IMR-90 (cell line): ENCODE results near the gene HMOX1. TPM values are rescaled to one million over a fixed set of nuclear protein-coding genes. Genes with fewer than 3 reads are reported as not detected.

Experiments
- ATAC-seq: fragments of 200-7000 bp; cut with Tn5 transposase; 2 replicates; pipeline ENCODE4 v1.9.1; 2020; ENCODE audit warnings: low read depth, mild to moderate bottlenecking, moderate library complexity
- BruUV-seq: library from RNA; stranded (reverse); fragments of 400-500 nt; replicated peaks from 2 replicates; lab custom pipeline; 2021; lab: Mats Ljungman, UMichigan
- CTCF ChIA-PET: fragments of 300-600 bp; formaldehyde crosslinking; extraction: SDS; loops from one replicate; lab custom pipeline; 2021; ENCODE audit warnings: antibody characterized with exemption; lab: Yijun Ruan, JAX
- POLR2A ChIA-PET: fragments of 300-600 bp; sonication (Branson Sonifier 250); formaldehyde crosslinking; loops from one replicate; lab custom pipeline; 2022; ENCODE audit warnings: antibody characterized with exemption; ENCODE audit not compliant: unreplicated experiment; lab: Charles Lee
- DNase-seq: peaks from one replicate; pipeline ENCODE4 v3.0.0; 2013
- H2AFZ ChIP-seq: replicated peaks from 2 replicates; pipeline ENCODE3; 2013; ENCODE audit warnings: low read length, mild to moderate bottlenecking; ENCODE audit not compliant: poor library complexity
- H2AK5ac ChIP-seq: 2 replicates; pipeline ENCODE4 v1.6.1; 2013; ENCODE audit warnings: low read depth, low read length, inconsistent platforms
- H2AK9ac ChIP-seq: replicated peaks from 2 replicates; pipeline ENCODE3; 2013; ENCODE audit warnings: mild to moderate bottlenecking, low read depth, low read length, moderate library complexity; ENCODE audit not compliant: poor library complexity
- H2BK120ac ChIP-seq: 2 replicates; pipeline ENCODE4 v1.6.1; 2013; ENCODE audit warnings: low read depth, low read length, inconsistent platforms
- H2BK15ac ChIP-seq: 3 replicates; pipeline ENCODE4 v1.6.1; 2013; ENCODE audit warnings: low read depth, low read length, inconsistent platforms
- H2BK20ac ChIP-seq: 2 replicates; pipeline ENCODE4 v1.6.1; 2013; ENCODE audit warnings: low read depth, mild to moderate bottlenecking, inconsistent platforms, low read length, moderate library complexity
- H2BK5ac ChIP-seq: 2 replicates; pipeline ENCODE4 v1.6.1; 2013; ENCODE audit warnings: mild to moderate bottlenecking, low read depth, low read length, inconsistent platforms; ENCODE audit not compliant: poor library complexity, severe bottlenecking
- H3K14ac ChIP-seq: replicated peaks from 2 replicates; pipeline ENCODE4 v1.6.1; 2013; ENCODE audit warnings: low read depth, low read length, inconsistent platforms
- H3K18ac ChIP-seq: 2 replicates; pipeline ENCODE4 v1.6.1; 2013; ENCODE audit warnings: low read depth, low read length, control low read depth
- H3K23ac ChIP-seq: 2 replicates; pipeline ENCODE4 v1.6.1; 2013; ENCODE audit warnings: low read depth, low read length, inconsistent platforms
- H3K27ac ChIP-seq: 2 replicates; pipeline ENCODE4 v1.5.1; 2013; ENCODE audit warnings: mild to moderate bottlenecking, control low read depth, low read length; ENCODE audit not compliant: insufficient read depth
- H3K27me3 ChIP-seq: 2 replicates; pipeline ENCODE4 v1.6.1; 2013; ENCODE audit warnings: low read length; ENCODE audit not compliant: control insufficient read depth, insufficient read depth
- H3K36me3 ChIP-seq: 2 replicates; pipeline ENCODE4 v1.6.1; 2013; ENCODE audit warnings: low read length, mixed read lengths; ENCODE audit not compliant: control insufficient read depth, insufficient read depth
- H3K4ac ChIP-seq: 2 replicates; pipeline ENCODE4 v1.6.1; 2013; ENCODE audit warnings: low read depth, low read length, inconsistent platforms
- H3K4me1 ChIP-seq: 2 replicates; pipeline ENCODE4 v1.6.1; 2013; ENCODE audit warnings: low read length, mixed read lengths; ENCODE audit not compliant: control insufficient read depth, insufficient read depth
- H3K4me2 ChIP-seq: 2 replicates; pipeline ENCODE4 v1.6.1; 2013; ENCODE audit warnings: low read depth, mild to moderate bottlenecking, control low read depth, low read length, moderate library complexity
- H3K4me3 ChIP-seq: 2 replicates; pipeline ENCODE4 v1.5.1; 2013; ENCODE audit warnings: low read depth, mild to moderate bottlenecking, control low read depth, low read length, moderate library complexity; ENCODE audit not compliant: insufficient read depth
- H3K56ac ChIP-seq: 2 replicates; pipeline ENCODE4 v1.6.1; 2013; ENCODE audit warnings: low read length, inconsistent platforms; ENCODE audit not compliant: insufficient read depth; ENCODE audit errors: extremely low read depth
- H3K79me1 ChIP-seq, 2 experiments: 2 replicates each; pipeline ENCODE4 v1.6.1; 2013; ENCODE audit warnings: low read length in 2 of 2, inconsistent platforms in 1 of 2, low read depth in 1 of 2
- H3K9ac ChIP-seq: 2 replicates; pipeline ENCODE4 v1.6.1; 2013; ENCODE audit warnings: low read depth, low read length, control low read depth
- H3K9me1 ChIP-seq: 2 replicates; pipeline ENCODE4 v1.6.1; 2013; ENCODE audit warnings: low read length, inconsistent platforms; ENCODE audit not compliant: insufficient read depth
- H3K9me3 ChIP-seq: 2 replicates; pipeline ENCODE4 v1.6.1; 2013; ENCODE audit warnings: low read length; ENCODE audit not compliant: control insufficient read depth, insufficient read depth
- H4K20me1 ChIP-seq: 2 replicates; pipeline ENCODE4 v1.6.1; 2013; ENCODE audit warnings: low read length, inconsistent platforms; ENCODE audit not compliant: insufficient read depth
- H4K5ac ChIP-seq: 2 replicates; pipeline ENCODE4 v1.6.1; 2013; ENCODE audit warnings: mild to moderate bottlenecking, low read depth, low read length, control low read depth
- H4K8ac ChIP-seq, 2 experiments: 2 replicates each; pipeline ENCODE4 v1.6.1; 2013; ENCODE audit warnings: low read depth in 2 of 2, low read length in 2 of 2, control low read depth in 1 of 2, inconsistent platforms in 1 of 2
- H4K91ac ChIP-seq: 2 replicates; pipeline ENCODE4 v1.6.1; 2013; ENCODE audit warnings: low read depth, low read length, inconsistent platforms; ENCODE audit not compliant: insufficient read depth
- BHLHE40 ChIP-seq: fragments of 150-350 bp; IDR thresholded peaks from 2 replicates; pipeline ENCODE4 v1.6.1; 2016; ENCODE audit warnings: mild to moderate bottlenecking, low read depth, low read length
- FOS ChIP-seq: fragments of 150-350 bp; IDR thresholded peaks from 2 replicates; pipeline ENCODE4 v1.6.1; 2016; ENCODE audit warnings: low read depth, low read length
- MAZ ChIP-seq: IDR thresholded peaks from 2 replicates; pipeline ENCODE4 v1.6.1; 2012; ENCODE audit warnings: low read depth, mild to moderate bottlenecking, low read length, improper control_type of control experiment, moderate library complexity, borderline replicate concordance
- MXI1 ChIP-seq: IDR thresholded peaks from 2 replicates; pipeline ENCODE4 v1.6.1; 2012; ENCODE audit warnings: low read depth, mild to moderate bottlenecking, low read length, moderate library complexity, borderline replicate concordance
- POLR2A ChIP-seq: IDR thresholded peaks from 2 replicates; pipeline ENCODE4 v1.6.1; 2012; ENCODE audit warnings: mild to moderate bottlenecking, low read depth, low read length
- whole genome bisulfite sequencing, 2 experiments: methylation state at CpG; one replicate each; pipeline versions ENCODE4 v1.1.5 to v1.1.7; 2013; ENCODE audit warnings: missing lambda C conversion rate in 2 of 2; ENCODE audit not compliant: insufficient read length in 1 of 2; ENCODE audit errors: extremely low coverage in 2 of 2; 5-methylcytosine and 5-hydroxymethylcytosine counted together
- dilution Hi-C: fragments of 300-500 bp; cut with HindIII; formaldehyde crosslinking; loops from one replicate; pipeline ENCODE4 v1.14.3; 2018; ENCODE audit warnings: low sequenced_read_pairs; ENCODE audit not compliant: unreplicated experiment
- in situ Hi-C: fragments of 300-500 bp; cut with MboI; formaldehyde crosslinking; loops from 3 replicates; pipeline ENCODE4 v1.14.3; 2019; ENCODE audit warnings: low sequenced_read_pairs, inconsistent platforms, mixed read lengths
- intact Hi-C: fragments of 100-400 bp; cut with micrococcal nuclease; formaldehyde crosslinking; loops from 2 replicates; pipeline ENCODE4 v1.10.0; 2022
- polyA plus RNA-seq, 3 experiments: library from polyadenylated mRNA; depleted of rRNA; stranded (reverse); fragments of >200 nt; gene quantifications; 2 replicates each; pipeline ENCODE4 v1.2.3, GENCODE V29; 2012; ENCODE audit warnings: low replicate concordance in 1 of 3
- total RNA-seq: library from RNA; depleted of rRNA; stranded (reverse); fragments of >200 nt; gene quantifications from 2 replicates; pipeline ENCODE4 v1.2.3, GENCODE V29; 2012
- TF ChIP-seq, protein P1 (sequence below): fragments of 150-350 bp; IDR thresholded peaks from 2 replicates; pipeline ENCODE4 v1.6.1; 2017; ENCODE audit warnings: mild to moderate bottlenecking, antibody characterized with exemption, low read length, low read depth

HMOX1 gene
- total and polyA plus RNA-seq, 2 of the 4 experiments (the other 2 are of a cell fraction): 23.1 to 50.5 TPM

DNA sequence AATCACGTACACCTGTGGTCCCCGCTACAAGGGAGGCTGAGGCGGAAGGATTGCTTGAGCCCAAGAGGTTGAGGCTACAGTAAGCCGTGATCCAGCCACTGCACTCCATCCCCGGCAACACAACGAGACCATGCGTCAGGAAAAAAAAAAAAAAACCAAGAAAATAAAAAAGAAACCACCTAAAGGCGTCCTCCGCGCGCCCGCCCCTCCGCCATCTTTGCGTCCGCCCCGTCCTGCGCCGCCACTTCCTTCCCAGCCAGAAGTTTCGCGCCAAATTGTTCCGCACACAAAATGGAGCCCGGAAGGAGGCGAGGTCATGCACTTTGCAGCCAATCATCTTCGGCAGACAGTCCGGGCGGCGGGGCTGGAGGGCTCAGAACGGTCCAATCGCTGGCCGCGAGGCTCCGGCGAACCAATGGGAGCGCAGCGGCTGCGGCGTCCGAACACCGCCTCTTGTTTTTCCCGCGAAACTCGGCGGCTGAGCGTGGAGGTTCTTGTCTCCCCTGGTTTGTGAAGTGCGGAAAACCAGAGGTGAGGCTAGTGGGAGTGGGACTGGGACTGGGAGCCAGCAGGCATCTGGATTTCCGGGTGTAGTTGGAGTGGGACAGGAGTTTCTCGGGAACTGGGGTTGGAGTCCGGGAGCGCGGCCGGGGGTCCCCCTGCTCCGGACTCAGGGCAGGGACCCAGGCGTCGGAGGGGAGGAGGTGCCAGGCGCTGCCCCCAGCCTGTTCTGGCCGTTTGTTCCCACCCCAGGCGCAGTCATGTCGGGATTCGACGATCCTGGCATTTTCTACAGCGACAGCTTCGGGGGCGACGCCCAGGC lies 19.0 kb downstream of the HMOX1 start, which contains the start of gene MCM5:
TSS of gene MCM5 (plus strand) at position 463 of the 823 bp plus-strand sequence. CDS start at position 762, 299 bp downstream.
- Histone ChIP-seq H3K27me3 (no peaks in the 10 kb centered on the region), H3K4me3 (peak within 1 kb of the TSS; percentile 78), H3K9me3 (no peaks in the 10 kb centered on the region), H2AFZ (peak within 1 kb of the TSS; percentile 84), H3K4me2 (peak within 1 kb of the TSS; percentile 82), H3K9me1 (no peaks in the 10 kb centered on the region; the same call in 1 of the 2 replicates), H3K27ac (peak within 1 kb of the TSS; percentile 74), H2AK9ac (peak within 1 kb of the TSS; percentile 97), H4K20me1 (no peaks in the 10 kb centered on the region), H2BK15ac (0 out of 3 replicates have a peak within 1 kb of the TSS, but pooled peaks have one; percentile 54), H3K23ac (peak within 1 kb of the TSS; percentile 6; the same call in 1 of the 2 replicates), H2AK5ac (peak within 1 kb of the TSS; percentile 89), H3K36me3 (peaks cover 2% of the 10 kb centered on the region; the same call in 1 of the 2 replicates), H4K8ac (peak within 1 kb of the TSS; percentile 95 to 98), H3K56ac (peak within 1 kb of the TSS; percentile 37; the same call in 1 of the 2 replicates), H3K4ac (peak within 1 kb of the TSS; percentile 60), H3K14ac (peak within 1 kb of the TSS; percentile 21), H3K9ac (peak within 1 kb of the TSS; percentile 71), H2BK5ac (peak within 1 kb of the TSS; percentile 25), H2BK20ac (no peak within 1 kb of the TSS), H3K79me1 (peaks cover 12 to 24% of the 10 kb centered on the region in 2 experiments), H2BK120ac (no peak within 1 kb of the TSS), H3K4me1 (peaks cover 2% of the 10 kb centered on the region; the same call in 1 of the 2 replicates), H4K91ac (peak within 1 kb of the TSS; percentile 88), H3K18ac (peak within 1 kb of the TSS; percentile 21; the same call in 1 of the 2 replicates), H4K5ac (peak within 1 kb of the TSS; percentile 92)
- BruUV-seq: no TSS peak
- dilution Hi-C loops (no loop called here), in situ Hi-C loops (no loop called here), intact Hi-C loops (no loop called here)
- POLR2A ChIA-PET: no interaction called here
- DNase-seq (peak; percentile 96), ATAC-seq (peak; percentile 100)
- WGBS, 2 experiments: 1% methylated on average over 30 of the region's 64 CpGs; no CpG with 5 or more reads in 1 of the 2 experiments
- peak; percentile 49; the same call in 1 of the 2 replicates for TF ChIP-seq MAZ
- peak; percentile 68 for TF ChIP-seq POLR2A
- peak; percentile 81; the same call in 1 of the 2 replicates for TF ChIP-seq MXI1
- TF ChIP-seq, protein P1, sequence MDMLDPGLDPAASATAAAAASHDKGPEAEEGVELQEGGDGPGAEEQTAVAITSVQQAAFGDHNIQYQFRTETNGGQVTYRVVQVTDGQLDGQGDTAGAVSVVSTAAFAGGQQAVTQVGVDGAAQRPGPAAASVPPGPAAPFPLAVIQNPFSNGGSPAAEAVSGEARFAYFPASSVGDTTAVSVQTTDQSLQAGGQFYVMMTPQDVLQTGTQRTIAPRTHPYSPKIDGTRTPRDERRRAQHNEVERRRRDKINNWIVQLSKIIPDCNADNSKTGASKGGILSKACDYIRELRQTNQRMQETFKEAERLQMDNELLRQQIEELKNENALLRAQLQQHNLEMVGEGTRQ: peak; percentile 31; the same call in 1 of the 2 replicates
- TF ChIP-seq BHLHE40: no peak
- TF ChIP-seq FOS: 0 out of 2 replicates have a peak, but pooled peaks have one; percentile 25
- CTCF ChIA-PET: no interaction called here
